Measurements from ENCODE around the gene CEP85L.

GRCh38 chr6:118589186-118589585, 62.2 kb downstream of the CEP85L start:
- no peak for TF ChIP-seq CTCF (IDR thresholded peaks at IDR 0.05)
- TF ChIP-seq MXI1 (IDR thresholded peaks at IDR 0.05; ENCODE audit: low read depth, low read length), result no peak
- TF ChIP-seq RAD21 (IDR thresholded peaks at IDR 0.05; ENCODE audit: low read length), result no peak
- no peak for TF ChIP-seq POLR2AphosphoS5 (IDR thresholded peaks at IDR 0.05; ENCODE audit: low read depth, low read length)
- TF ChIP-seq FOXM1 (IDR thresholded peaks at IDR 0.05; ENCODE audit: low read depth), result no peak
- no peak for TF ChIP-seq EZH2phosphoT487 (IDR thresholded peaks at IDR 0.05; ENCODE audit: borderline replicate concordance, low read depth)
- TF ChIP-seq YY1 (IDR thresholded peaks at IDR 0.05; ENCODE audit: low read depth), result no peak
- TF ChIP-seq EP300 (IDR thresholded peaks at IDR 0.05; ENCODE audit: borderline replicate concordance in 1 of 2, low read depth in 1 of 2, low read length in 1 of 2), result no peak
- TF ChIP-seq ELF1 (IDR thresholded peaks at IDR 0.05), result no peak
- no peak for TF ChIP-seq SMC3 (IDR thresholded peaks at IDR 0.05; ENCODE audit: low read depth, low read length)
- TF ChIP-seq RCOR1 (IDR thresholded peaks at IDR 0.05; ENCODE audit: low read length), result no peak
- no peak for TF ChIP-seq GATA2 (CRISPR knock-in tag; IDR thresholded peaks at IDR 0.05)

Measured in SK-N-SH (cell line).